ENCODE data around the gene HSPA12B. TPM values are rescaled to one million over a fixed set of nuclear protein-coding genes. Genes with fewer than 3 reads are reported as not detected.

The HSPA12B gene
- polyA plus RNA-seq, 2 of the 4 experiments (the other 2 are of a cell fraction): 0.37 to 1.2 TPM

GRCh38 chr20:3712279-3712873, 20.1 kb upstream of the HSPA12B start, which contains the start of gene SIGLEC1:
Gene SIGLEC1, minus strand, starts transcription at chr20:3712600. Its CDS starts 5,472 bp downstream, at chr20:3707128.
- no peaks in the 10 kb centered on the region for H3K4me1 ChIP-seq
- ChIA-PET CTCF (interaction anchor here (1.4 to 72.1 kb wide), 5 partner anchors 31 to 149 kb away, joined by 3 to 2233 read pairs (median 26); partner anchors contain the start of genes ADAM33, ADISSP and GFRA4), POLR2A (no interaction called here)
- ATAC-seq (no peak), DNase-seq (ENCODE audit: low read depth in 1 of 2, low spot score in 1 of 2) (no peak), FAIRE-seq (no peak)
- H3K27ac ChIP-seq: no peak within 1 kb of the TSS
- no peak within 1 kb of the TSS for H3K4me3 ChIP-seq
- H3K9me3 ChIP-seq: no peaks in the 10 kb centered on the region
- no peak within 1 kb of the TSS for H3K4me2 ChIP-seq
- 68% methylated on average over 15 of the region's 15 CpGs for WGBS (ENCODE audit: missing lambda C conversion rate)
- no peak for TF ChIP-seq CBX8 (IDR thresholded peaks at IDR 0.05)
- TF ChIP-seq CEBPB (IDR thresholded peaks at IDR 0.05): peak in 1 of 2 experiments; percentile 71; a peak in 2 of 4 replicates

- H3K4me3 ChIP-seq: no peak overlapping the region
- FAIRE-seq (no peak), DNase-seq (ENCODE audit: low read depth in 1 of 2, low spot score in 1 of 2) (no peak), ATAC-seq (no peak)
- ChIA-PET CTCF (interaction anchor here (0.6 to 72.1 kb wide), 6 partner anchors 29 to 164 kb away, joined by 3 to 2233 read pairs (median 6); partner anchors contain the start of genes ADAM33, ADISSP, GFRA4 and SPEF1), POLR2A (no interaction called here)
- H3K4me2 ChIP-seq: no peak overlapping the region
- WGBS (ENCODE audit: missing lambda C conversion rate): 77% methylated on average over 4 of the region's 4 CpGs
- no peaks in the 10 kb centered on the region for H3K4me1 ChIP-seq
- TF ChIP-seq RNF2 (IDR thresholded peaks at IDR 0.05; ENCODE audit: borderline replicate concordance, low read depth) (no peak), ESRRA (IDR thresholded peaks at IDR 0.05; ENCODE audit: borderline replicate concordance, low read length) (no peak), RFX5 (IDR thresholded peaks at IDR 0.05) (no peak), BCL3 (IDR thresholded peaks at IDR 0.05) (no peak), HOXB13 (CRISPR knock-in tag; IDR thresholded peaks at IDR 0.05; ENCODE audit: low read depth) (no peak), CEBPB (IDR thresholded peaks at IDR 0.05) (no peak), TFCP2L1 (CRISPR knock-in tag; IDR thresholded peaks at IDR 0.05) (no peak), GATA3 (IDR thresholded peaks at IDR 0.05; ENCODE audit: borderline replicate concordance) (no peak), JUN (IDR thresholded peaks at IDR 0.05) (no peak)
- no peak overlapping the region for H3K27ac ChIP-seq
- H3K9me3 ChIP-seq: no peaks in the 10 kb centered on the region
Measured at GRCh38 chr20:3714092-3714491, 18.4 kb upstream of the HSPA12B start.

GRCh38 chr20:3716195-3716834, 16.2 kb upstream of the HSPA12B start:
- ChIA-PET CTCF (interaction anchor here (0.6 to 72.1 kb wide), 21 partner anchors 9 to 276 kb away, joined by 3 to 2233 read pairs (median 4); partner anchors contain the start of genes ADAM33, ADISSP, GFRA4 and HSPA12B), POLR2A (no interaction called here)
- H3K27ac ChIP-seq: no peak overlapping the region
- peak; percentile 73 to 74 for DNase-seq (ENCODE audit: low read depth in 1 of 2, low spot score in 1 of 2)
- no peak overlapping the region for H3K4me3 ChIP-seq
- peak; percentile 83 for FAIRE-seq
- no peaks in the 10 kb centered on the region for H3K4me1 ChIP-seq
- peak; percentile 89 to 97 for ATAC-seq
- WGBS (ENCODE audit: missing lambda C conversion rate): 55% methylated on average over 4 of the region's 4 CpGs
- no peaks in the 10 kb centered on the region for H3K9me3 ChIP-seq
- H3K4me2 ChIP-seq: no peak overlapping the region
- no peak for TF ChIP-seq CEBPB (IDR thresholded peaks at IDR 0.05)
- no peak for TF ChIP-seq MAFK (IDR thresholded peaks at IDR 0.05; ENCODE audit: partially characterized antibody)
- TF ChIP-seq HOXA7 (CRISPR knock-in tag; IDR thresholded peaks at IDR 0.05): no peak
- no peak for TF ChIP-seq SREBF2 (IDR thresholded peaks at IDR 0.05)
- TF ChIP-seq USF2 (IDR thresholded peaks at IDR 0.05): no peak
- peak; percentile 77 to 92 for TF ChIP-seq RAD21 (conservative IDR thresholded peaks at IDR 0.05 in 1 of 2, IDR thresholded peaks at IDR 0.05 in 1 of 2)
- peak; percentile 58 for TF ChIP-seq SMC3 (IDR thresholded peaks at IDR 0.05)
- no peak for TF ChIP-seq KDM1A (IDR thresholded peaks at IDR 0.05; ENCODE audit: low read depth)
- no peak for TF ChIP-seq MYC (IDR thresholded peaks at IDR 0.05; ENCODE audit: borderline replicate concordance, low read length)
- TF ChIP-seq ZSCAN20 (CRISPR knock-in tag; IDR thresholded peaks at IDR 0.05): no peak
- no peak for TF ChIP-seq EHMT2 (IDR thresholded peaks at IDR 0.05; ENCODE audit: low read depth)
- TF ChIP-seq PBX3 (IDR thresholded peaks at IDR 0.05): no peak
- no peak for TF ChIP-seq GATA3 (IDR thresholded peaks at IDR 0.05; ENCODE audit: borderline replicate concordance)
- TF ChIP-seq ESRRA (IDR thresholded peaks at IDR 0.05; ENCODE audit: borderline replicate concordance, low read length): no peak
- no peak for TF ChIP-seq PHF8 (IDR thresholded peaks at IDR 0.05; ENCODE audit: borderline replicate concordance, low read depth)
- TF ChIP-seq, protein P1, sequence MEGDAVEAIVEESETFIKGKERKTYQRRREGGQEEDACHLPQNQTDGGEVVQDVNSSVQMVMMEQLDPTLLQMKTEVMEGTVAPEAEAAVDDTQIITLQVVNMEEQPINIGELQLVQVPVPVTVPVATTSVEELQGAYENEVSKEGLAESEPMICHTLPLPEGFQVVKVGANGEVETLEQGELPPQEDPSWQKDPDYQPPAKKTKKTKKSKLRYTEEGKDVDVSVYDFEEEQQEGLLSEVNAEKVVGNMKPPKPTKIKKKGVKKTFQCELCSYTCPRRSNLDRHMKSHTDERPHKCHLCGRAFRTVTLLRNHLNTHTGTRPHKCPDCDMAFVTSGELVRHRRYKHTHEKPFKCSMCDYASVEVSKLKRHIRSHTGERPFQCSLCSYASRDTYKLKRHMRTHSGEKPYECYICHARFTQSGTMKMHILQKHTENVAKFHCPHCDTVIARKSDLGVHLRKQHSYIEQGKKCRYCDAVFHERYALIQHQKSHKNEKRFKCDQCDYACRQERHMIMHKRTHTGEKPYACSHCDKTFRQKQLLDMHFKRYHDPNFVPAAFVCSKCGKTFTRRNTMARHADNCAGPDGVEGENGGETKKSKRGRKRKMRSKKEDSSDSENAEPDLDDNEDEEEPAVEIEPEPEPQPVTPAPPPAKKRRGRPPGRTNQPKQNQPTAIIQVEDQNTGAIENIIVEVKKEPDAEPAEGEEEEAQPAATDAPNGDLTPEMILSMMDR (IDR thresholded peaks at IDR 0.05): peak; percentile 68
- no peak for TF ChIP-seq HEYL (CRISPR knock-in tag; IDR thresholded peaks at IDR 0.05)
- no peak for TF ChIP-seq BHLHE40 (IDR thresholded peaks at IDR 0.05; ENCODE audit: low read depth, low read length)
- no peak for TF ChIP-seq HDAC2 (IDR thresholded peaks at IDR 0.05)
- TF ChIP-seq ELK1 (IDR thresholded peaks at IDR 0.05; ENCODE audit: low read depth, low read length): no peak
